GM20000 (cell line): ENCODE data around the gene TMC2.
"Not testable (repeated sequence)": the region's sequence is repeated elsewhere in the genome, so short reads cannot be mapped to it uniquely, and the experiment has no call there.

Source experiments
- DNase-seq: peaks from one replicate; pipeline ENCODE4 v3.0.0; 2012; ENCODE audit warnings: low spot score
- TF ChIP-seq, protein P1 (sequence below): IDR thresholded peaks from 2 replicates; pipeline ENCODE4 v1.5.1; 2012; ENCODE audit warnings: mild to moderate bottlenecking, control low read depth; ENCODE audit errors: extremely low read depth, missing control alignments

Gene TMC2

DNA sequence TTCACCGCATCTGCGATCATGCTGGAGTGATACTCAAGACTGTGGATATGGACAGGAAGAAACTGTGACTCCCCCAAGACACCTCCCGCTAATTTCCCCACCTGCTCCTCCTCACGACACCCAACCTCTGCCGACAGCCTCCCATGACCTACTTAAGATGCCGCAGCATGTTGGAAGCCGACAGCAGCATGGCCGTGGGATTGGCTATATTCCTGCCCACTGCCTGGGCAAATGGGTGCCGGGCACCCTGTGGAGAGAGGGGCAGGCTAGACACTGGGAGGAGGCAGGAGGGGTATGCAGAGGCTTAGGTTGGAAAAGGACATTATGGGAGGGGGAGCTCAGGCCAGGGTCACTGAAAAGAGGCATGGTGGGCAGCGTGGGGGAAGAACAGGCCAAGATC, 123.2 kb downstream of the TMC2 start:
- DNase-seq: no peak
- TF ChIP-seq, protein P1, sequence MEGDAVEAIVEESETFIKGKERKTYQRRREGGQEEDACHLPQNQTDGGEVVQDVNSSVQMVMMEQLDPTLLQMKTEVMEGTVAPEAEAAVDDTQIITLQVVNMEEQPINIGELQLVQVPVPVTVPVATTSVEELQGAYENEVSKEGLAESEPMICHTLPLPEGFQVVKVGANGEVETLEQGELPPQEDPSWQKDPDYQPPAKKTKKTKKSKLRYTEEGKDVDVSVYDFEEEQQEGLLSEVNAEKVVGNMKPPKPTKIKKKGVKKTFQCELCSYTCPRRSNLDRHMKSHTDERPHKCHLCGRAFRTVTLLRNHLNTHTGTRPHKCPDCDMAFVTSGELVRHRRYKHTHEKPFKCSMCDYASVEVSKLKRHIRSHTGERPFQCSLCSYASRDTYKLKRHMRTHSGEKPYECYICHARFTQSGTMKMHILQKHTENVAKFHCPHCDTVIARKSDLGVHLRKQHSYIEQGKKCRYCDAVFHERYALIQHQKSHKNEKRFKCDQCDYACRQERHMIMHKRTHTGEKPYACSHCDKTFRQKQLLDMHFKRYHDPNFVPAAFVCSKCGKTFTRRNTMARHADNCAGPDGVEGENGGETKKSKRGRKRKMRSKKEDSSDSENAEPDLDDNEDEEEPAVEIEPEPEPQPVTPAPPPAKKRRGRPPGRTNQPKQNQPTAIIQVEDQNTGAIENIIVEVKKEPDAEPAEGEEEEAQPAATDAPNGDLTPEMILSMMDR: no peak

DNA sequence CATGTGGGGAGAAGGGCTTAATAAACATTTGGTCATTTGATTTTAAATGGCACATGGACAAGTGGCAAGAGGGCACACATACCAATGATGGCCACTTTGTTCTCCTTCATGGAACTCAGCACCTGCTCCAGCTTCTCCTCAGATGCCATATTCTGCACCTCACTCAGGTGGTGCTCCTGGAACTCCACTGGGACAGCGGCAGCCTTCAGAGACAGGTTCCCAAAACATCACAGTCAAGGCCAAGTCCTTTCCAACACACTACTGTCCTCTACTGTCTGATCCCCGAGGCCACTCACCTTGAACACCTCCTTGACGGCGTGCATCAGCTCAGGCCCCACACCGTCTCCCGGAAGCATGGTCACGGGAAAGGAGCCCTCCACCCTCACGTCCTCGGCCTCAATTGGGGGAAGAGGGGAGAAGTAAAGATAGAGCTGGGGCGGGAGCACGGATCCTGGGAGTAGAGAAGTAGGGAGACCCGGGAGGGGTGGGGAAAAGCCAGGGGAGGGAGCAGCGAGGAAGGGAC, 127.1 kb downstream of the TMC2 start:
- DNase-seq: no peak
- TF ChIP-seq, protein P1: no peak

DNA sequence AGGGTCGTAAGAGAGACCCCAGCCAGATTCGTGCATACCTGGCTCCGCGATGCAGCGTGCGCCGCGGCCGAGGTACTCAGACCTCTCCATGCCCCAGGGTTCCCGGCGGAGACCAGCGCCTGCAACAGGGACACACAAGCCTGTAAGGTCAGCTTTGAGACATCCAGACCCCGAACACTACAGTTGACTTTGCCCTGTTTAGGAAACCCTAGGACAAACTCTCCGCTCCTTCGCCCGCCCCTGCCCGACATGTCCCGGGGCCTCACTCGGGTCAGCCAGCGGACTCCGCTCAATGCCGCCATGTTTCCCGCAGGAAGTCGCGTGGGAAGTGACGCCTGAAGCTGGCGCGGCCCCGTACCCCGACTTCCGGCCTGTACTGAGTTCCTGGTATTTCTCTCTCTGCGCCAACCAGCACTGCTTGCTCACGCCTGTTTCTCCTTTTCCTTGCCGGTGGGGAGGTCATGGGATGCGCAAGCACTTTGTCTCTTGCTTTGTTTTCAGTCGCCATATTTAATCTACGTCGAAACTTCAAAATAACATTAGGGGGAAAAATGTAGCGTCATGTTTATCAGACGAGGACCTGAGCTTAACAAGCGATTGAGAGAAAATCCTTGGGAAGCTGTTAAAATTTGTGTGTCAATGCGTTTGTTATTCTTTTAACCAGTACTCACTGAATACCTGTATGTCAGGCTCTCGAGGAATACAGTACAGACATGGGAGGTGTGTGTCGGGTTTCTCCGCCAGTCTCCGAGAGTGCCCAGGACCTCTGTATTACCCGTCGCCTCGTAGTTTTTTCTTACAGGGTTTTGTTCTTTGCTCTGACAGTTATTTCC, 127.7 kb downstream of the TMC2 start, which contains the start of gene IDH3B:
Gene IDH3B (minus strand): TSS at position 330 of the 833 bp plus-strand sequence. CDS start 28 bp downstream, at position 302.
- TF ChIP-seq, protein P1: no peak
- peak; percentile 88 for DNase-seq

DNA sequence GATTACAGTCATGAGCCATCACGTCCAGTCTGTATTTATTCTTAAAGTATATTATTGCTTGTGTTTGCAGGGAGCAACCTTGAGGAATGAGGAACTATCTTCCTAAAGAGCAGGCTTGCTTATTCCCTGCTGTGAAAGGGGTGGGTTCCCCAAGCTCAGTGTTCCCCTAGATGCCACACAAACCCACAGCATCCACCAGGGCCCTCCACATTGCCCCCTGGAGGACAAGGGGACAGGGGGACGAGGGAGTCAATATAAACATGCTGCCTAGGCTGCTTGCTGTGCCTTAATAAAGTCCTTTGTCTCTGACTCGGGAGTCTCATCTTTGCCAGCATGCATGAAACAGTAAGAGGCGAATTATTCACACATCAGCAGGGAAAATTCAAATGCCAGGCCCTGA, 135.6 kb downstream of the TMC2 start:
- TF ChIP-seq, protein P1: peak; percentile 1
- DNase-seq: no peak

DNA sequence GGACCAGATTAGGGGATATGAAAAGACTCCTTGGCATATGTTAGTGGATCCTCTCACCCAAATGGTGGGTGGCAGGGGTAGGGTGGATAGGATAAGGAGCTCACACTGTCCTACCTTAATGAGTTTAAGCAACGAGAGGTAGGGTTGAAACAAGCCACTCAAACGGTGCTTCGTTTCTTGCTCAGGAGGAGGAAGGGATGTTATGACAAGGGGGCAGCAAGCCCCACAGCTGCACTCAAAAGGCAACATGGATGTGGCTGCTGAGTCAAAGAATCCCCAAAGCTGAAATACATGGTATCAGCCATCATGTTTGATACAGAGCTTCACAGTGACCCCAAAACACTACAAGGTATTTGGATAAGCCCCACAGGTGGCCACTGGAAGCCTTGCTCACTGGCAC, 136.1 kb downstream of the TMC2 start:
- TF ChIP-seq, protein P1: no peak
- no peak for DNase-seq

DNA sequence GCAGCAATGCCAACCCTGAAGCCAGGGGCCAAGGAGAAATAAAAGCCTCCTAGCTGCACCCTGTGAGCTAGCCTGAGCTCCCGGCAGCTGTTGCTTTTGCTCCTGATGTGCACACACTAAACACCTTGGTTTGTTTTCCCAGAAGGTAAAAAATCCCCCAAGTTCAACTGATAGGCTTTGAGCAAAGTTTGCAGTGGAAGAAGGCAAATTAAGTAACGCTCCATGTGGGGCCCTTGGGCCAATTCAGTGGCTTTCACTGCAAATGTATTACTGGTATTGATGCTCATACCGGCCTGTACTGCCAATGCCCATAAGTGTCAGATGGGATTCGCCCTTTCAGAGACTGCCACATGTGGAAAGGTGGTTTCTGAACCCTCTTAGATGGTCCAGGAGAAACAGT, 137.1 kb downstream of the TMC2 start:
- TF ChIP-seq, protein P1: no peak
- no peak for DNase-seq

DNA sequence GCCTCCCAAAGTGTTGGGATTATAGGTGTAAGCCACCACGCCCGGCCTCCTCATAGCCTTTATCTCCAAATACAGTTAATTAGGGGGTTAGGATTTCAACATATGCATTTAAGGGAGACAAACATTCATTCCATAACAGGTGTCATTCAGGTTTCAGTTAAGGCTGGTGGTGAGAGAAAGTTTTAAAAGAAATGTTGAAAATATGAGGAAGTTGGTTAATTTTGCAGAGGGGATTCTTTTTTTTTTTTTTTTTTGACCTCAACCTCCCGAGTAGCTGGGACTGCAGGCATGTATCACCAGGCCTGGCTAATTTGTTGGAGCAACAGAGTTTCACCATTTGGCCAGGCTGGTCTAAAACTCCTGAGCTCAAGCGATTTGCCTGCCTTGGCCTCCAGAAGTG, 143.7 kb downstream of the TMC2 start:
- TF ChIP-seq, protein P1: no peak
- DNase-seq: no peak

DNA sequence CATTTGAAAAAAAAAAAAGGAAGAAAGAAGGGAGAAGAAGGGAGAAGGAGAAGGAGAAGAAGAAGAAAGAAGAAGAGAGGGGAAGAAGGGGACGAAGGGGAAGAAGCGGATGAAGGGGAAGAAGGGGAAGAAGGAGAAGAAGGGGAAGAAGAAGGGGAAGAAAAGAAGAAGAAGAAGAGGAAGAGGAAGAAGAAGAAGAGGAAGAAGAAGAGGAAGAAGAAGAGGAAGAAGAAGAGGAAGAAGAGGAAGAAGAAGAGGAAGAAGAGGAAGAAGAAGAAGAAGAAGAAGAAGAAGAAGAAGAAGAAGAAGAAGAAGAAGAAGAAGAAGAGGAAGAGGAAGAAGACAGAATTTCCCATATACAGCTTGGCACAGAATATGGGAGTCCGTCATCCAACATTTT, 145.7 kb downstream of the TMC2 start:
- DNase-seq: not testable (repeated sequence)

DNA sequence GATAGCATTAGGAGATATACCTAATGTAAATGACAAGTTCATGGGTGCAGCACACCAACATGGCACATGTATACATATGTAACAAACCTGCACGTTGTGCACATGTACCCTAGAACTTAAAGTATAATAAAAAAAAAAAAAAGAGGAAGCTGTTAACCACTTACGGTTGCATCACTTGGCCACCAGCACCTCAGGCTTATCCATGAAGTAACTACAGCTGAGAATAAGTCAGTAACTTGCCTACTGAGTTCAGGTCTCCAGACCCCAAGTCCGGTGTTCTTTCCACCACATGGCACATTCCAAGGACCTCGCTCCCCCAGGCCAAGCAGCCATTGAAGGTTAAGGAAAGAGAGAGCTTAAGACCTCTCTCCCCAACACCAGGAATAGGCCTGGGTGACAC, 148.4 kb downstream of the TMC2 start:
- DNase-seq: not testable (repeated sequence)
